ENCODE results near the gene CRYBG2.

- TF ChIP-seq ZFX (IDR thresholded peaks at IDR 0.05) (no peak), CTCF (conservative IDR thresholded peaks at IDR 0.05) (no peak)
Measured at GRCh38 chr1:26278303-26278702, 75.6 kb downstream of the CRYBG2 start.

All from C4-2B (cell line).